IMR-90 (cell line): ENCODE results near the gene PBRM1. TPM values are rescaled to one million over a fixed set of nuclear protein-coding genes. Genes with fewer than 3 reads are reported as not detected.

Experiments
- ATAC-seq: fragments of 200-7000 bp; cut with Tn5 transposase; 2 replicates; pipeline ENCODE4 v1.9.1; 2020; ENCODE audit warnings: low read depth, mild to moderate bottlenecking, moderate library complexity
- BruUV-seq: library from RNA; stranded (reverse); fragments of 400-500 nt; replicated peaks from 2 replicates; lab custom pipeline; 2021; lab: Mats Ljungman, UMichigan
- CTCF ChIA-PET: fragments of 300-600 bp; formaldehyde crosslinking; extraction: SDS; loops from one replicate; lab custom pipeline; 2021; ENCODE audit warnings: antibody characterized with exemption; lab: Yijun Ruan, JAX
- POLR2A ChIA-PET: fragments of 300-600 bp; sonication (Branson Sonifier 250); formaldehyde crosslinking; loops from one replicate; lab custom pipeline; 2022; ENCODE audit warnings: antibody characterized with exemption; ENCODE audit not compliant: unreplicated experiment; lab: Charles Lee
- DNase-seq: peaks from one replicate; pipeline ENCODE4 v3.0.0; 2013
- H2AFZ ChIP-seq: replicated peaks from 2 replicates; pipeline ENCODE3; 2013; ENCODE audit warnings: low read length, mild to moderate bottlenecking; ENCODE audit not compliant: poor library complexity
- H2AK5ac ChIP-seq: 2 replicates; pipeline ENCODE4 v1.6.1; 2013; ENCODE audit warnings: low read depth, low read length, inconsistent platforms
- H2AK9ac ChIP-seq: replicated peaks from 2 replicates; pipeline ENCODE3; 2013; ENCODE audit warnings: mild to moderate bottlenecking, low read depth, low read length, moderate library complexity; ENCODE audit not compliant: poor library complexity
- H2BK120ac ChIP-seq: 2 replicates; pipeline ENCODE4 v1.6.1; 2013; ENCODE audit warnings: low read depth, low read length, inconsistent platforms
- H2BK15ac ChIP-seq: 3 replicates; pipeline ENCODE4 v1.6.1; 2013; ENCODE audit warnings: low read depth, low read length, inconsistent platforms
- H2BK20ac ChIP-seq: 2 replicates; pipeline ENCODE4 v1.6.1; 2013; ENCODE audit warnings: low read depth, mild to moderate bottlenecking, inconsistent platforms, low read length, moderate library complexity
- H2BK5ac ChIP-seq: 2 replicates; pipeline ENCODE4 v1.6.1; 2013; ENCODE audit warnings: mild to moderate bottlenecking, low read depth, low read length, inconsistent platforms; ENCODE audit not compliant: poor library complexity, severe bottlenecking
- H3K14ac ChIP-seq: replicated peaks from 2 replicates; pipeline ENCODE4 v1.6.1; 2013; ENCODE audit warnings: low read depth, low read length, inconsistent platforms
- H3K18ac ChIP-seq: 2 replicates; pipeline ENCODE4 v1.6.1; 2013; ENCODE audit warnings: low read depth, low read length, control low read depth
- H3K23ac ChIP-seq: 2 replicates; pipeline ENCODE4 v1.6.1; 2013; ENCODE audit warnings: low read depth, low read length, inconsistent platforms
- H3K27ac ChIP-seq: 2 replicates; pipeline ENCODE4 v1.5.1; 2013; ENCODE audit warnings: mild to moderate bottlenecking, control low read depth, low read length; ENCODE audit not compliant: insufficient read depth
- H3K27me3 ChIP-seq: 2 replicates; pipeline ENCODE4 v1.6.1; 2013; ENCODE audit warnings: low read length; ENCODE audit not compliant: control insufficient read depth, insufficient read depth
- H3K36me3 ChIP-seq: 2 replicates; pipeline ENCODE4 v1.6.1; 2013; ENCODE audit warnings: low read length, mixed read lengths; ENCODE audit not compliant: control insufficient read depth, insufficient read depth
- H3K4ac ChIP-seq: 2 replicates; pipeline ENCODE4 v1.6.1; 2013; ENCODE audit warnings: low read depth, low read length, inconsistent platforms
- H3K4me1 ChIP-seq: 2 replicates; pipeline ENCODE4 v1.6.1; 2013; ENCODE audit warnings: low read length, mixed read lengths; ENCODE audit not compliant: control insufficient read depth, insufficient read depth
- H3K4me2 ChIP-seq: 2 replicates; pipeline ENCODE4 v1.6.1; 2013; ENCODE audit warnings: low read depth, mild to moderate bottlenecking, control low read depth, low read length, moderate library complexity
- H3K4me3 ChIP-seq: 2 replicates; pipeline ENCODE4 v1.5.1; 2013; ENCODE audit warnings: low read depth, mild to moderate bottlenecking, control low read depth, low read length, moderate library complexity; ENCODE audit not compliant: insufficient read depth
- H3K56ac ChIP-seq: 2 replicates; pipeline ENCODE4 v1.6.1; 2013; ENCODE audit warnings: low read length, inconsistent platforms; ENCODE audit not compliant: insufficient read depth; ENCODE audit errors: extremely low read depth
- H3K79me1 ChIP-seq, 2 experiments: 2 replicates each; pipeline ENCODE4 v1.6.1; 2013; ENCODE audit warnings: low read length in 2 of 2, inconsistent platforms in 1 of 2, low read depth in 1 of 2
- H3K9ac ChIP-seq: 2 replicates; pipeline ENCODE4 v1.6.1; 2013; ENCODE audit warnings: low read depth, low read length, control low read depth
- H3K9me1 ChIP-seq: 2 replicates; pipeline ENCODE4 v1.6.1; 2013; ENCODE audit warnings: low read length, inconsistent platforms; ENCODE audit not compliant: insufficient read depth
- H3K9me3 ChIP-seq: 2 replicates; pipeline ENCODE4 v1.6.1; 2013; ENCODE audit warnings: low read length; ENCODE audit not compliant: control insufficient read depth, insufficient read depth
- H4K20me1 ChIP-seq: 2 replicates; pipeline ENCODE4 v1.6.1; 2013; ENCODE audit warnings: low read length, inconsistent platforms; ENCODE audit not compliant: insufficient read depth
- H4K5ac ChIP-seq: 2 replicates; pipeline ENCODE4 v1.6.1; 2013; ENCODE audit warnings: mild to moderate bottlenecking, low read depth, low read length, control low read depth
- H4K8ac ChIP-seq, 2 experiments: 2 replicates each; pipeline ENCODE4 v1.6.1; 2013; ENCODE audit warnings: low read depth in 2 of 2, low read length in 2 of 2, control low read depth in 1 of 2, inconsistent platforms in 1 of 2
- H4K91ac ChIP-seq: 2 replicates; pipeline ENCODE4 v1.6.1; 2013; ENCODE audit warnings: low read depth, low read length, inconsistent platforms; ENCODE audit not compliant: insufficient read depth
- FOS ChIP-seq: fragments of 150-350 bp; IDR thresholded peaks from 2 replicates; pipeline ENCODE4 v1.6.1; 2016; ENCODE audit warnings: low read depth, low read length
- POLR2A ChIP-seq: IDR thresholded peaks from 2 replicates; pipeline ENCODE4 v1.6.1; 2012; ENCODE audit warnings: mild to moderate bottlenecking, low read depth, low read length
- RAD21 ChIP-seq: IDR thresholded peaks from 2 replicates; pipeline ENCODE4 v1.6.1; 2012; ENCODE audit warnings: low read length, improper control_type of control experiment
- RCOR1 ChIP-seq: IDR thresholded peaks from 2 replicates; pipeline ENCODE4 v1.6.1; 2012; ENCODE audit warnings: mild to moderate bottlenecking, low read length, improper control_type of control experiment; ENCODE audit not compliant: insufficient replicate concordance
- RFX5 ChIP-seq: IDR thresholded peaks from 2 replicates; pipeline ENCODE4 v1.8.0; 2012; ENCODE audit warnings: low read depth, mild to moderate bottlenecking, low read length, moderate library complexity
- SMC3 ChIP-seq: fragments of 150-350 bp; IDR thresholded peaks from 2 replicates; pipeline ENCODE4 v1.6.1; 2016; ENCODE audit warnings: low read depth, mild to moderate bottlenecking, antibody characterized with exemption, low read length, moderate library complexity
- WGBS, 2 experiments: methylation state at CpG; one replicate each; pipeline versions ENCODE4 v1.1.5 to v1.1.7; 2013; ENCODE audit warnings: missing lambda C conversion rate in 2 of 2; ENCODE audit not compliant: insufficient read length in 1 of 2; ENCODE audit errors: extremely low coverage in 2 of 2; 5-methylcytosine and 5-hydroxymethylcytosine counted together
- dilution Hi-C: fragments of 300-500 bp; cut with HindIII; formaldehyde crosslinking; loops from one replicate; pipeline ENCODE4 v1.14.3; 2018; ENCODE audit warnings: low sequenced_read_pairs; ENCODE audit not compliant: unreplicated experiment
- in situ Hi-C: fragments of 300-500 bp; cut with MboI; formaldehyde crosslinking; loops from 3 replicates; pipeline ENCODE4 v1.14.3; 2019; ENCODE audit warnings: low sequenced_read_pairs, inconsistent platforms, mixed read lengths
- intact Hi-C: fragments of 100-400 bp; cut with micrococcal nuclease; formaldehyde crosslinking; loops from 2 replicates; pipeline ENCODE4 v1.10.0; 2022
- polyA plus RNA-seq, 3 experiments: library from polyadenylated mRNA; depleted of rRNA; stranded (reverse); fragments of >200 nt; gene quantifications; 2 replicates each; pipeline ENCODE4 v1.2.3, GENCODE V29; 2012; ENCODE audit warnings: low replicate concordance in 1 of 3
- total RNA-seq: library from RNA; depleted of rRNA; stranded (reverse); fragments of >200 nt; gene quantifications from 2 replicates; pipeline ENCODE4 v1.2.3, GENCODE V29; 2012
- TF ChIP-seq, protein P1 (sequence below): conservative IDR thresholded peaks from 2 replicates; pipeline ENCODE4 v1.5.1; 2012; ENCODE audit warnings: mild to moderate bottlenecking, low read depth, low read length, improper control_type of control experiment

PBRM1 gene
- total and polyA plus RNA-seq, 2 of the 4 experiments (the other 2 are of a cell fraction) = 16.5 to 72.6 TPM

DNA sequence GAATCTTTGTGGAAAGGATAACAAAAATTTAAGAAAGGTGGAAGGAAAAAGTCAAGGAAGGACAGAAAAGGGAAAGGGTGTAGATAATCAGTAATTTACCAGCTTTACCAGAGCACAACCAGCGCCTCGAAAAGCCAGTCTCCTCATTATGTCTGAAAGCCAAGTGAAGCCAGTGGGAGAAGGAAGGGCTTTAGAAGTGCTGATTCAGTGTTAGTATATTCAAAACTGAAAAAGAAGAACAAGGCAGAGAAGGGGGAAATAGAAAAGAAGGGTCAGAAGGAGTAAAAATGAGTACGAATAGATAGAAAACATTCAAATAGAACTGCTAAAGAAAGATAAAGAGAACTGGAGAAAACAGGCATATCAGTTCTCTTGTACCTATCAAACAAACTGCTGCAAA, 4.1 kb downstream of the PBRM1 start:
- Histone ChIP-seq H3K27ac (no peak overlapping the region), H2AK9ac (no peak overlapping the region), H2AFZ (no peak overlapping the region), H4K5ac (no peak overlapping the region), H3K79me1 (peaks cover 25 to 65% of the 10 kb centered on the region in 2 experiments), H3K18ac (no peak overlapping the region), H3K4me2 (no peak overlapping the region), H3K4ac (no peak overlapping the region), H3K36me3 (peaks cover 16% of the 10 kb centered on the region), H2BK120ac (no peak overlapping the region), H3K9me1 (peaks cover 6% of the 10 kb centered on the region; the same call in 1 of the 2 replicates), H4K91ac (no peak overlapping the region), H2BK15ac (no peak overlapping the region), H3K27me3 (no peaks in the 10 kb centered on the region), H2BK20ac (no peak overlapping the region), H3K56ac (no peak overlapping the region), H4K8ac (no peak overlapping the region), H3K4me3 (no peak overlapping the region), H2AK5ac (no peak overlapping the region; the same call in 1 of the 2 replicates), H3K9ac (no peak overlapping the region), H2BK5ac (peak overlapping the region; percentile 31), H3K4me1 (peaks cover 9% of the 10 kb centered on the region), H3K23ac (no peak overlapping the region), H3K9me3 (no peaks in the 10 kb centered on the region), H3K14ac (no peak overlapping the region), H4K20me1 (peaks cover 18% of the 10 kb centered on the region; the same call in 1 of the 2 replicates)
- DNase-seq (no peak), ATAC-seq (no peak)
- dilution Hi-C loops (no loop called here), in situ Hi-C loops (no loop called here), intact Hi-C loops (loop anchor here (5.0 kb wide), 1 partner anchor 209 kb away; no protein-coding TSS in a partner anchor)
- WGBS, 2 experiments = no CpG with 5 or more reads among the region's 3 CpGs
- no peak for TF ChIP-seq FOS
- TF ChIP-seq RAD21 = no peak
- TF ChIP-seq POLR2A = no peak
- no peak for TF ChIP-seq SMC3
- TF ChIP-seq, protein P1, sequence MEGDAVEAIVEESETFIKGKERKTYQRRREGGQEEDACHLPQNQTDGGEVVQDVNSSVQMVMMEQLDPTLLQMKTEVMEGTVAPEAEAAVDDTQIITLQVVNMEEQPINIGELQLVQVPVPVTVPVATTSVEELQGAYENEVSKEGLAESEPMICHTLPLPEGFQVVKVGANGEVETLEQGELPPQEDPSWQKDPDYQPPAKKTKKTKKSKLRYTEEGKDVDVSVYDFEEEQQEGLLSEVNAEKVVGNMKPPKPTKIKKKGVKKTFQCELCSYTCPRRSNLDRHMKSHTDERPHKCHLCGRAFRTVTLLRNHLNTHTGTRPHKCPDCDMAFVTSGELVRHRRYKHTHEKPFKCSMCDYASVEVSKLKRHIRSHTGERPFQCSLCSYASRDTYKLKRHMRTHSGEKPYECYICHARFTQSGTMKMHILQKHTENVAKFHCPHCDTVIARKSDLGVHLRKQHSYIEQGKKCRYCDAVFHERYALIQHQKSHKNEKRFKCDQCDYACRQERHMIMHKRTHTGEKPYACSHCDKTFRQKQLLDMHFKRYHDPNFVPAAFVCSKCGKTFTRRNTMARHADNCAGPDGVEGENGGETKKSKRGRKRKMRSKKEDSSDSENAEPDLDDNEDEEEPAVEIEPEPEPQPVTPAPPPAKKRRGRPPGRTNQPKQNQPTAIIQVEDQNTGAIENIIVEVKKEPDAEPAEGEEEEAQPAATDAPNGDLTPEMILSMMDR = no peak
- TF ChIP-seq RCOR1 = no peak
- no peak for TF ChIP-seq RFX5
- BruUV-seq = no TSS peak
- CTCF ChIA-PET = no interaction called here
- POLR2A ChIA-PET = no interaction called here
